Esophagus (tissue), 2 donors: Measurements from ENCODE around the gene SRC. TPM values are rescaled to one million over a fixed set of nuclear protein-coding genes. Genes with fewer than 3 reads are reported as not detected.

Source experiments
- H3K27ac ChIP-seq, 2 donors: one replicate each; pipeline ENCODE4 v1.5.1; 2013; ENCODE audit warnings: low read depth in 2 of 2, mild to moderate bottlenecking in 2 of 2, inconsistent platforms in 1 of 2, low read length in 1 of 2, moderate library complexity in 1 of 2
- H3K27me3 ChIP-seq, 2 donors: one replicate each; pipeline ENCODE4 v1.6.1; 2013; ENCODE audit warnings: low read length in 2 of 2, control low read depth in 1 of 2, mild to moderate bottlenecking in 1 of 2; ENCODE audit not compliant: insufficient read depth in 2 of 2, control insufficient read depth in 1 of 2
- H3K36me3 ChIP-seq, 2 donors: one replicate each; pipeline ENCODE4 v1.6.1; 2013; ENCODE audit warnings: low read length in 1 of 2; ENCODE audit not compliant: control insufficient read depth in 2 of 2, insufficient read depth in 2 of 2
- H3K4me1 ChIP-seq, 2 donors: one replicate each; pipeline ENCODE4 v1.6.1; 2013; ENCODE audit warnings: low read length in 1 of 2; ENCODE audit not compliant: control insufficient read depth in 2 of 2, insufficient read depth in 2 of 2
- H3K4me3 ChIP-seq, 2 donors: one replicate each; pipeline ENCODE4 v1.5.1; 2013; ENCODE audit warnings: low read length in 2 of 2, mild to moderate bottlenecking in 2 of 2, low read depth in 1 of 2, moderate library complexity in 1 of 2
- H3K9me3 ChIP-seq, 2 donors: one replicate each; pipeline ENCODE4 v1.6.1; 2013; ENCODE audit warnings: mild to moderate bottlenecking in 2 of 2, low read depth in 1 of 2, low read length in 1 of 2, moderate library complexity in 1 of 2; ENCODE audit not compliant: control insufficient read depth in 2 of 2, insufficient read depth in 1 of 2
- WGBS, 2 donors: extraction: QIAGEN DNeasy Blood & Tissue Kit; methylation state at CpG; one replicate each; pipeline ENCODE4 v1.1.7; 2013; 5-methylcytosine and 5-hydroxymethylcytosine counted together
- polyA plus RNA-seq, 2 donors: library from polyadenylated mRNA; stranded (reverse); fragments of 200-250 nt; gene quantifications; one replicate each; pipeline ENCODE4 v1.2.3, GENCODE V29; 2013
- donor health status: healthy with polysubstance abuse.
- donor health status: Bipolar disorder and iron deficiency.

SRC gene
- polyA plus RNA-seq, 2 donors = 26.9 to 59.4 TPM

DNA sequence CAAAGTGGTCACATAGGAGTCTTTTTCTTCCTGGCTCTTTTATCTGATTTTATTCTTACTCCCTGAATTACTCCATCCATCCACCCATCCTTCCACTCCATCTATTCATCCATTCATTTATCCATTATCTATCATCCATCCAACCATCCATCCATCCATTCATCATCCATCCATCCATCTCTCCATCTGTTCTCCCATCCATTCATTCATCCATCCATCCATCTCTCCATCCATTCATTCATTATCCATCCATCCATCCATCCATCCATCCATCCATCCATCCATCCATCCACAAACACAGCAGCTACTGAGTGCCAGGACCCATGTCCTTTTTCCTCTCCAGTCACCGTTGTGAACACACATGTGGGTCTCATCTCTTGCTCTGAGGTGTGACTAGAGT lies 96.6 kb downstream of the SRC start:
- no peaks in the 10 kb centered on the region for H3K36me3 ChIP-seq
- no peak overlapping the region for H3K4me3 ChIP-seq
- no peaks in the 10 kb centered on the region for H3K4me1 ChIP-seq
- no peaks in the 10 kb centered on the region for H3K27me3 ChIP-seq
- H3K27ac ChIP-seq = no peak overlapping the region
- WGBS, 2 donors = 78 to 93% methylated on average over 1 of the region's 1 CpG
- H3K9me3 ChIP-seq = peaks cover 0 to 3% of the 10 kb centered on the region in 2 donors

DNA sequence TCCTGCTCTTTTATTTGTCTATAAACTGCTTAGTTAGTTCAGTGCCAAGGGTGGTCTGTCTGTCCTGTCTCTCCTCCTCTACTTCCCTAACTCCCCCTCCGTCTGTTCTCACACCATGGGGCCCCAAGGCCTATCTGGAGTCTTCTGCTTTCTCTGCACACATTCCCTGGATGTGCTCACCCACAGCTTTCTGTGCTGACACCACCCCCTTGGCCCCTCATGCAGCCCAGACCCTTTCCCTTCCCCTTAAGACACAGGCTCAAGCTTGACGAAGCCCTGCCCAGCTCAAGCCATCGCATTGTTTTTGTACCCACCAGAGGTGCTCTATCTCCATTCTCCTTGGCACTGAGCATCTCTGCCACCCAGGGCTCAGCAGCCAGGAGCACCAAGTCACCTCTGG lies 97.0 kb downstream of the SRC start:
- Histone ChIP-seq H3K36me3 (no peaks in the 10 kb centered on the region), H3K4me1 (no peaks in the 10 kb centered on the region), H3K27me3 (no peaks in the 10 kb centered on the region), H3K4me3 (no peak overlapping the region), H3K9me3 (peaks cover 0 to 3% of the 10 kb centered on the region in 2 donors), H3K27ac (no peak overlapping the region)
- WGBS, 2 donors = 83 to 86% methylated on average over 3 of the region's 3 CpGs

DNA sequence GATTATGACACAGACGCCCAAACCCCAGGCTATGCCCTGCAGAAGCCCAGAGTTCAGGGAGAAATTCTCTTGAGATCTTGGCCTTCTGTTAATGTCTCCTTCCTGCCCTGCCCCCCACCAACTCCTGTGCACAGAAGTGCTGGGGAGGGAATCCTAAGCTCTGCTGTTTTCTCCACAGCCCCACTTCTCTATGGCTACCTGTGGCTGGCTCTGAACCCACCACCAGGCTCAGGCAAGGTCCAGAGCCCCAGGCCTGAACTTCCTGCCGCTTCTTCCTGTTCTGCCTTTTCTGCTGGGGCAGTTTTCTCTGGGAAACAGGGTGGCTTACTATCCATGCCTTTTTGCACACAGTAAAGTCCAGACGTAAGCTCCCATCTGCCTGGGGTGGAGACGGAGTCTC lies 97.7 kb downstream of the SRC start:
- 81 to 88% methylated on average over 4 of the region's 4 CpGs for WGBS, 2 donors
- no peak overlapping the region for H3K27ac ChIP-seq
- H3K36me3 ChIP-seq = no peaks in the 10 kb centered on the region
- no peaks in the 10 kb centered on the region for H3K4me1 ChIP-seq
- no peak overlapping the region for H3K4me3 ChIP-seq
- H3K27me3 ChIP-seq = no peaks in the 10 kb centered on the region
- H3K9me3 ChIP-seq = peaks cover 0 to 3% of the 10 kb centered on the region in 2 donors

DNA sequence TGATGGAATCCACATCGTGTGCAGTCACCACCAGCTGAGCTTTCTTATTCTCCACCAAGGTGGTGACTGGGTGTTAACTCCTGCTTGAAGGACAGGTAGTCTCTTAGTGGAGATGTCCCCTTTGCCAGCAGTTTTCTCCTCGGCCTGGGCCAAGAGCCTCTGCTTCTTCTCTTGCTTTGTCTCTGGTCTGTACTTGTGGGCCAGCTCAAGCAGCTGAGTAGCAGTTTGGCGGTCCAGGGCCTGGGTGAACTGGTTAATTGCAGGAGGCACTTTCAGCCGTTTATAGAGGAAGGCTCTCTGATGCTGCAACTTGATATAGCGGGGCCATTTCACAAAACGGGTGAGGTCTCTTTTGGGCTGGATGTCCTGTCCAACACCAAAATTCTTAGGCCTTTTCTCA lies 99.1 kb downstream of the SRC start:
- Histone ChIP-seq H3K27me3 (no peaks in the 10 kb centered on the region), H3K36me3 (no peaks in the 10 kb centered on the region), H3K27ac (no peak overlapping the region), H3K9me3 (peaks cover 0 to 3% of the 10 kb centered on the region in 2 donors), H3K4me1 (no peaks in the 10 kb centered on the region), H3K4me3 (no peak overlapping the region)
- WGBS, 2 donors = 72 to 82% methylated on average over 6 of the region's 6 CpGs

DNA sequence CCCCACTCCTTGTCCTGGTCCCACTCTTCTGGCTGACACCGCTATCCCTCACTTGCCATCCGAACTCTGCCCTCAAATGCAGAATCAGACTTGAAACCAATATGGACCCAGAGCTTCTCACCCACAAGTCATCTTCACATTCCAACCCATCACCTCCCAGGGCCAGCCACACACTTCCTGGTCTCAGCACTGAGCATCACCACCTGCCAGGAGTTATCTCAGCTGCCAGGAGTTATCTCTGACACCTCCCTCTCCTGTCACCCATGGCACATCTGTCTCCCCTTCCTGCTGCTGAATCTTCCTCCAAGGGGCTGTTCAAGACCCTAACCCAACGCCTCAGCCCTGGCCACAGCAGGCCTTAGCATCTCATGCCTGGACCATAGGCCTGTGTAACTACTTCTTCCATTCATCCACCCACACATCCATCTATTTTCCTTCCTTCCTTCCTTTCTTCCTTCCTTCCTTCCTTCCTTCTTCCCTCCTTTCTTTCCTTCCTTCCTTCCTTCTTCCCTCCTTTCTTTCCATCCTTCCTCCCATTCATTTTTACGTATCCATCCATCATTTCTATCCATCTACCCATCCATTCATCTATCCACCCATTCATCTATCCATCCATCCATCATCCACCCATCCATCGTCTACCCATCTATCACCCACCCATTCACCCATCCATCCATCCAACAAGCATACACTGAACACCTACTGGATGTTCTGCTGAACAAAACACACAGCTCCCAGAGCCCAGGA lies 100.5 kb downstream of the SRC start:
- WGBS, 2 donors = 76% methylated on average over 5 of the region's 5 CpGs
- Histone ChIP-seq H3K27ac (no peak overlapping the region), H3K36me3 (no peaks in the 10 kb centered on the region), H3K4me3 (no peak overlapping the region), H3K27me3 (no peaks in the 10 kb centered on the region), H3K9me3 (peaks cover 0 to 3% of the 10 kb centered on the region in 2 donors), H3K4me1 (no peaks in the 10 kb centered on the region)

DNA sequence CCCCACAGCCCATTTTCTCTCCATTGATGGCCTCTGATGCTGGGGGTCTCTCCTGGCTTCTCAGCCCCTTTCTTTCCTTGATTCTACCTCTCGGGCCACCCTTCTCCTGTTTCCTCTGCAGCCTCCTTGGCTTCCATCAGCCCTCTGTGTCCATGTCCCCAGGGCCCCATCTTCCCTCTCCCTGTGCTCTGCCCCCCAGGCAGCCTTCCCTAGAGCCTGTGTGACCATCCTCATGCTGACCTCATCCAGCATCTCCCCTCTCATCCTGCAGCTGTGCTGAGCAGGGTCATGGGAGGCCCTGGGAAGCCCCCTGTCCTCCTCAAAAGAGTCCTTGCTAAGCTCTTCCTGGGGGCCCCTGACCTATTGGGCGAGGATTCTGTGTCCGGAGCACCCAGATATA lies 101.7 kb downstream of the SRC start:
- H3K27ac ChIP-seq = no peak overlapping the region
- H3K4me3 ChIP-seq = no peak overlapping the region
- peaks cover 0 to 2% of the 10 kb centered on the region in 2 donors for H3K4me1 ChIP-seq
- H3K9me3 ChIP-seq = no peaks in the 10 kb centered on the region
- H3K36me3 ChIP-seq = no peaks in the 10 kb centered on the region
- H3K27me3 ChIP-seq = no peaks in the 10 kb centered on the region
- WGBS, 2 donors = 84 to 87% methylated on average over 3 of the region's 3 CpGs

DNA sequence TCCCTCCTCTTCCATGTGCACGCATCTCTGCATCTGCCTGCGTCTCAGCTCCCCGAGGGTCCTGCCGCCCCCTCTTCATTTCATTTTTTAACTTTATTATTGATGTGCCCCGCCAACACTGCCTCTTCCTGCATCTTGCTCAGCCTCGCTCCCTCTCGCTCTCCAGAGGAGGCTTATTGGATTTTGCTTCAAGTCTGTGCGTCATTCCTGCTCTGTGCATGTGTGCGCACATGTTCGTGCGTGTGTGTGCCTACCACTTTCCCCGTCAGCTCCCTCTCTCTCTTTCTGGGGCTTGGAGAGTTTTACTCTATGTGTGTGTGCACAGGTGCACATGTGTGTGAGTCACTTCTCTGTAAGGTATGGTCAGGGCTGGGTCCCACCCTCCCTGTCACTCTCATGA lies 103.3 kb downstream of the SRC start:
- Histone ChIP-seq H3K27me3 (no peaks in the 10 kb centered on the region), H3K36me3 (no peaks in the 10 kb centered on the region), H3K4me1 (peaks cover 0 to 2% of the 10 kb centered on the region in 2 donors), H3K27ac (no peak overlapping the region), H3K4me3 (no peak overlapping the region), H3K9me3 (no peaks in the 10 kb centered on the region)
- WGBS, 2 donors = 74 to 78% methylated on average over 12 of the region's 12 CpGs

DNA sequence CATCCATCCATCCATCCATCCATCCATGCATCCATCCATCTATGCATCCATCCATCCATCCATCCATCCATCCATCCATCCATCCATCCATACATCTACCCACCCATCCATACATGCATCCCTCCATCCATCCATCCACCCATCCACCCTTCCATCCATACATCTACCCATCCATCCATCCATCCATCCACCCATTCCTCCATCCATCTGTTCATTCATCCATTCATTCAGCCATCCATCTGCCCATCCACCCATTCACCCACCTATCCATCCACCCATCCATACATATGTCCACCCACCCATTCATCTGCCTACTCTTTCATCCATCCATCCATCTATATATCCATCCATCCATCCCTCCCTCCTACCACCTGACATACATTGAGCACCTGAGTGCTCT lies 104.4 kb downstream of the SRC start:
- Histone ChIP-seq H3K27ac (no peak overlapping the region), H3K27me3 (no peaks in the 10 kb centered on the region), H3K4me1 (peaks cover 0 to 2% of the 10 kb centered on the region in 2 donors), H3K9me3 (no peaks in the 10 kb centered on the region), H3K36me3 (no peaks in the 10 kb centered on the region), H3K4me3 (no peak overlapping the region)

DNA sequence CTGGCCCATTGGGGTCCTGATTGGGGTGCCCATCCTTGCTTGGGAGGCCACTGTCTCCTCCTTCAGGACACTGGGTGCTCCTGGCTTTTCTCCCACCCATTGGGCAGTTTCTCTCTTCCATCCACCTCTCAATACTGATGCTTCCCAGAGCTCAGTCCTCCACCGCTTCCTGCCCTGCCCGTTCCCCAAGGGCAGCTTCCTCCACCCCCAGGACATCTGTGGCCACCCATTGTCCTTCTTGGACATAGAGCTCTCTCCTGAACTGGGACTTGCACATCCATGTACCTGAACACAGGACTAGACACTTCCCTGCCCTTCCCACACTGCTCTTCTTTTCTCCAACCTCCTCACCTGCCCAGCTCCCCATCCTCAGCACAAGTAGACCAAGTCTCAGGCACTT lies 105.7 kb downstream of the SRC start:
- Histone ChIP-seq H3K27ac (no peak overlapping the region), H3K4me1 (peaks cover 0 to 2% of the 10 kb centered on the region in 2 donors), H3K9me3 (peaks cover 0 to 3% of the 10 kb centered on the region in 2 donors), H3K36me3 (no peaks in the 10 kb centered on the region), H3K27me3 (no peaks in the 10 kb centered on the region), H3K4me3 (no peak overlapping the region)
- WGBS, 2 donors = 95 to 96% methylated on average over 2 of the region's 2 CpGs

DNA sequence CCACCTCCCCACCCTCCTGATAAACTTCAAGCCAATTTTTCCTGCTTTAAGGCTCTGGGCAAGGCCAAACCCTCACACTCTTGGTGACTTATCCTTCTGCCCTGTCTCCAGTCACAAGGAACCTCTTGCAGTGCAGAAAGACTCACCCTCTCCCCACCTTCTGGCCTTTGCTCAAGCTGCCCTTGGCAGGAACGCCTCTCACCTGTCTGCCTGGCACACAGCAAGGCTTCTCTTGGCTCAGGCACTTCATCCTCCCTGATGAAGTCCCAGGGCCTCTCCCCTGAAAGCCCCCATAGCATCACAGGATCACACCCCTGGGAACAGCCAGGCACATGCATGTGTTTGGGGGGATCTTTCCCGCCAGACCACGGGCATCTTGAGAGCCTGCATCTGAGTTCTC lies 106.3 kb downstream of the SRC start:
- Histone ChIP-seq H3K27ac (no peak overlapping the region), H3K36me3 (no peaks in the 10 kb centered on the region), H3K4me1 (peaks cover 0 to 2% of the 10 kb centered on the region in 2 donors), H3K4me3 (no peak overlapping the region), H3K27me3 (no peaks in the 10 kb centered on the region), H3K9me3 (peaks cover 0 to 3% of the 10 kb centered on the region in 2 donors)
- 48 to 52% methylated on average over 3 of the region's 3 CpGs for WGBS, 2 donors
